CD4-positive, CD25-positive, alpha-beta regulatory T cell (primary cell): ENCODE measurements around the gene PALD1. TPM values are rescaled to one million over a fixed set of nuclear protein-coding genes. Genes with fewer than 3 reads are reported as not detected.
A peak's percentile ranks its signal among the peaks of the same experiment; 100 is the strongest.

ENCODE experiments used
- ATAC-seq, 2 donors: fragments of 150-1000 bp; cut with Tn5 transposase; one replicate each; pipeline ENCODE4 v1.10.0; 2021; ENCODE audit warnings: low read depth in 2 of 2, moderate number of reproducible peaks in 2 of 2, moderate library complexity in 1 of 2
- DNase-seq, 3 donors: peaks; one replicate each; pipeline versions ENCODE4 v3.0.0 to v3.0.0-alpha.2; 2012 to 2022; ENCODE audit warnings: mixed read lengths in 1 of 3
- H3K27ac ChIP-seq: one replicate; pipeline ENCODE4 v1.7.0; 2013; ENCODE audit warnings: mild to moderate bottlenecking, low read length; ENCODE audit not compliant: insufficient read depth, poor library complexity, severe bottlenecking
- H3K27me3 ChIP-seq: one replicate; pipeline ENCODE4 v1.7.0; 2013; ENCODE audit warnings: low read length; ENCODE audit not compliant: control insufficient read depth, insufficient read depth
- H3K36me3 ChIP-seq: one replicate; pipeline ENCODE4 v1.7.0; 2013; ENCODE audit warnings: mild to moderate bottlenecking, low read length, moderate library complexity; ENCODE audit not compliant: control insufficient read depth, insufficient read depth
- H3K4me1 ChIP-seq: 2 replicates; pipeline ENCODE4 v1.7.0; 2013; ENCODE audit warnings: mild to moderate bottlenecking, low read length; ENCODE audit not compliant: insufficient read depth, control insufficient read depth, poor library complexity, severe bottlenecking
- H3K4me3 ChIP-seq: one replicate; pipeline ENCODE4 v1.7.0; 2013; ENCODE audit warnings: low read depth, mild to moderate bottlenecking, low read length, moderate library complexity
- H3K9me3 ChIP-seq, 2 experiments: 1 replicate in 1 of 2; 2 replicates in 1 of 2; pipeline ENCODE4 v1.7.0; 2013; ENCODE audit warnings: low read length in 2 of 2, mild to moderate bottlenecking in 1 of 2, moderate library complexity in 1 of 2; ENCODE audit not compliant: control insufficient read depth in 2 of 2
- H3K27ac Mint-ChIP-seq, 3 donors: one replicate each; pipeline ENCODE4 v1.8.0; 2020 to 2022; ENCODE audit warnings: mild to moderate bottlenecking in 3 of 3, mixed read lengths in 3 of 3, moderate library complexity in 2 of 3
- H3K27me3 Mint-ChIP-seq: one replicate; pipeline ENCODE4 v1.8.0; 2022; ENCODE audit warnings: mild to moderate bottlenecking, mixed read lengths
- H3K36me3 Mint-ChIP-seq: one replicate; pipeline ENCODE4 v1.8.0; 2020; ENCODE audit warnings: mixed read lengths
- H3K4me1 Mint-ChIP-seq, 4 donors: one replicate each; pipeline ENCODE4 v1.8.0; 2020 to 2022; ENCODE audit warnings: mixed read lengths in 4 of 4, mild to moderate bottlenecking in 1 of 4
- H3K4me3 Mint-ChIP-seq, 4 donors: one replicate each; pipeline ENCODE4 v1.8.0; 2020 to 2022; ENCODE audit warnings: mild to moderate bottlenecking in 4 of 4, mixed read lengths in 4 of 4, moderate library complexity in 3 of 4
- H3K9me3 Mint-ChIP-seq, 7 donors: one replicate each; pipeline ENCODE4 v1.8.0; 2020 to 2022; ENCODE audit warnings: mixed read lengths in 7 of 7, mild to moderate bottlenecking in 3 of 7, moderate library complexity in 2 of 7
- polyA plus RNA-seq, 4 donors: library from polyadenylated mRNA; unstranded; fragments of 300-500 nt; fragmentation: Illumina TruSeq; gene quantifications; one replicate each; pipeline ENCODE4 v1.2.3, GENCODE V29; 2021
- total RNA-seq: library from RNA; stranded (reverse); gene quantifications from one replicate; pipeline ENCODE4 v1.2.3, GENCODE V29; 2022

PALD1 gene
- total and polyA plus RNA-seq, 5 donors from 2014 or later = not detected

DNA sequence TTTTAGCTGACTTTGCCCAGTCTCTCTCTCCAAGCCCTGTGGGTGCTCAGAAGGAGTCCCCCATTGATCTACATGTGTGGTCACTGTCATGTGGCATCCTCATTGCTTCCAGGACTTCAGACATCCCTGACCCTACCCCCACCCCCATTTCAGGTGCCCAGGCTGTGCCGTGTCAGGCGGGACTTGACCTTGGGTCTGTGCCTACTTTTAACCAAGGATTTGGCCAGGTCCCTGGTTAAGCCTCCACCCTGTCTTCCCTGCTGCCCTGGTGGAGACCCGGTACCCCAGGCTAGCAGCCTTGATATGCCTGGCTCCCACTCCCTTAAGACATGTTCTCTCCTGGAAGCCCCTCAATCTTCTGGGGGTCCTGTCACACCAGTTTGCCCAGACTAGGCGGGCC is 92.7 kb downstream of the PALD1 start:
- H3K27me3 Mint-ChIP-seq = no peaks in the 10 kb centered on the region
- H3K4me1 Mint-ChIP-seq = peaks cover 0 to 10% (median 5%) of the 10 kb centered on the region in 4 donors
- H3K36me3 ChIP-seq = no peaks in the 10 kb centered on the region
- H3K27ac ChIP-seq = no peak overlapping the region
- no peaks in the 10 kb centered on the region for H3K9me3 Mint-ChIP-seq
- peaks cover 4% of the 10 kb centered on the region for H3K4me1 ChIP-seq
- H3K4me3 ChIP-seq = no peak overlapping the region
- H3K9me3 ChIP-seq = no peaks in the 10 kb centered on the region
- no peaks in the 10 kb centered on the region for H3K27me3 ChIP-seq
- DNase-seq (no peak), ATAC-seq (no peak)
- H3K27ac Mint-ChIP-seq = peak overlapping the region in 1 of 3 donors; percentile 38
- peak overlapping the region in 1 of 4 donors; percentile 80 for H3K4me3 Mint-ChIP-seq
- no peaks in the 10 kb centered on the region for H3K36me3 Mint-ChIP-seq

DNA sequence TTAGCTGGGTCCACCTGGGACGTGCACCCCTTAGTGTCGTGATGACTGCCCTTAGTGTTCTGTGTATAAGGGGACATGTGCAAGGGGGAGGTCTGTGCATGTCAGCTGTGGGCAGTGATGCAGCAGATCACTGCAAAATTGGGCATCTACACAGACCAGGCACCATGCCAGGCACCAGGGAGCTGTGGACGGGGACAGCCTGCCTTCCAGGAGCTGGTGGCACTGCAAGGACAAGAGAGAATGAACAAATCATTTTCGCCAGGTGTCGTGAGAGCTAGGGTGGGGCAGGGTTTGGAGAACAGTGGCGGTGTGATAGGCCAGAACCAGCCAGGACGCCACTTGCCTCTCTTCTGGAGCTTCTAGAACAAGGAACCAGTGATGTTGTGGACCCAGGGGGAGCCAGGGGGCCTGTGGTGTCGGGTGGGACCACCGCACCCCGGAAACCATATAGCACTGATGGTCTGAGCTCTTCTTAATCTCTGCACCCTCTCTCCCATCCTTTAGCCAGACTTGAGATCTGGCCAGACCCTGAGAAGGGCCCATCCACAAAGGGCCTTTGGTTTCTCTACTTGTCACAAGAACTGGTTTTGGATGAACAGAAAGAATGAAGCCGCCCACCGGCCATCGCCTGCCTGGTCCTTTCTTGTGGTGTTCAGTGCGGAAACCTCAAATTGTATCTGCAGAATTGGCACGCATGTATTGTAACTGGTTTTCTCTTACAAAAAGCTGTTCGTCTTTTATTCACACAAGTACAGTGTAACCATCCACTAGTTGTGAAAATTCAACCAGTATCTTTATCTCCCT is 93.3 kb downstream of the PALD1 start:
- DNase-seq (no peak), ATAC-seq (no peak)
- Histone ChIP-seq H3K27ac (no peak overlapping the region), H3K9me3 (no peaks in the 10 kb centered on the region), H3K36me3 (no peaks in the 10 kb centered on the region), H3K27me3 (no peaks in the 10 kb centered on the region), H3K4me3 (no peak overlapping the region), H3K4me1 (peaks cover 10% of the 10 kb centered on the region)
- Mint-ChIP-seq H3K4me3 (no peak overlapping the region), H3K9me3 (no peaks in the 10 kb centered on the region), H3K36me3 (no peaks in the 10 kb centered on the region), H3K27me3 (no peaks in the 10 kb centered on the region), H3K4me1 (peaks cover 4 to 15% (median 10%) of the 10 kb centered on the region in 4 donors), H3K27ac (peak overlapping the region in 2 of 3 donors; percentile 38 to 72)

- Histone ChIP-seq H3K9me3 (no peaks in the 10 kb centered on the region), H3K4me3 (no peak overlapping the region), H3K27ac (no peak overlapping the region), H3K27me3 (no peaks in the 10 kb centered on the region), H3K4me1 (peaks cover 31% of the 10 kb centered on the region), H3K36me3 (no peaks in the 10 kb centered on the region)
- peaks cover 14 to 36% (median 30%) of the 10 kb centered on the region in 4 donors for H3K4me1 Mint-ChIP-seq
- DNase-seq (no peak), ATAC-seq (no peak)
- no peaks in the 10 kb centered on the region for H3K27me3 Mint-ChIP-seq
- no peak overlapping the region for H3K4me3 Mint-ChIP-seq
- H3K27ac Mint-ChIP-seq = peak overlapping the region in 2 of 3 donors; percentile 57 to 93
- no peaks in the 10 kb centered on the region for H3K36me3 Mint-ChIP-seq
- H3K9me3 Mint-ChIP-seq = no peaks in the 10 kb centered on the region
These were observed 95.3 kb downstream of the PALD1 start for GRCh38 chr10:70573599-70574506.

- Histone ChIP-seq H3K4me3 (no peak overlapping the region), H3K36me3 (no peaks in the 10 kb centered on the region), H3K27ac (peak overlapping the region; percentile 17), H3K27me3 (no peaks in the 10 kb centered on the region), H3K4me1 (peaks cover 46% of the 10 kb centered on the region), H3K9me3 (no peaks in the 10 kb centered on the region)
- Mint-ChIP-seq H3K27ac (peak overlapping the region; percentile 69 to 89 (median 88)), H3K4me1 (peaks cover 17 to 49% (median 39%) of the 10 kb centered on the region in 4 donors), H3K27me3 (no peaks in the 10 kb centered on the region), H3K36me3 (no peaks in the 10 kb centered on the region), H3K4me3 (peak overlapping the region in 2 of 4 donors; percentile 2 to 8), H3K9me3 (no peaks in the 10 kb centered on the region)
- DNase-seq (no peak), ATAC-seq (no peak)
These were observed 96.9 kb downstream of the PALD1 start for GRCh38 chr10:70575486-70575873.

DNA sequence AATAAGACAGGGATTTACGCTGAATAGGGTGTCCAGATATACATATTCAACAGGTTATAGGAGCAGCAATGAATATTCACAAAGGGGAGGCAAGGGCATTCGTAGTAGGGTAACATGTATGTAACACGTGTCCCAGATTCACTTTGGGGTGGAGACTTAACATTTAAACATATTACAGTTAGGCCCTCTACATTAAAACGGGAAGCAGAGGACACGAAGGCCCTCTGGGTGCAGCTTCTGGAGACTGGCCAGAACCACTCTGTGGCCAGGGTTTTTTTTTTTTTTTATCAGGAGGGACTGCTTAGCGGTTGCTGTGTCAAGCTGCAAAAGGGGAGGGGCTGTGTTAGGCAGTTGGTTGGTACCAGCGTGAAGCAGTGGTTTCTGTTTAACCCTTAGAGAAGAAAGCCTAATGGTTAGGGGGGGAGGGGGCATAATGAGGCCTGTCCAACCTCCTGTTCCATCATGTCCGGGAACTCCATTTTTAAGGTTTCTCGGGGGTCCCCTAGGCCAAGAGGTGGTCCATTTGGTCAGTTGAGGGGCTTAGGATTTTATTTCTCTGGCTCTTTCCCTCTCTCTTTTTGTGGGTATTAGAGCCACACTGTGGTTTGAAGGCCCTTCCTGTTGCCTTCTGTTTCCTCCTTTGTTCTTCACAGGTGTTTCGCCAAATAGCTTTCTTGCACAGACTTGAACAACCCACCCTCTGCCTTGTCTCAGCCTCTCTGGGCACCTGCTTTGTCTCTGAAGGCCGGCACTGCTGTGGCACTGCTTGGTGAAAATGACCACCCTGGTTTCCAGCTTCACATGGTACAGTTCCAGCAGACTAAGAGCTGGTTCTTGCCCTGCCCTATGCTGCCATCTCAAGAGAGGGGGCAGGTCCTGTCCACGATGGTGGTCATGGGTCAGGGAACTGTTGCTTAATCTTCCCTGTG is 97.6 kb downstream of the PALD1 start:
- H3K36me3 Mint-ChIP-seq = no peaks in the 10 kb centered on the region
- ATAC-seq (peak; percentile 17 to 21), DNase-seq (peak in 1 of 3 donors; percentile 58)
- H3K4me3 ChIP-seq = peak overlapping the region; percentile 35
- no peaks in the 10 kb centered on the region for H3K27me3 Mint-ChIP-seq
- H3K9me3 Mint-ChIP-seq = no peaks in the 10 kb centered on the region
- no peaks in the 10 kb centered on the region for H3K27me3 ChIP-seq
- H3K4me1 ChIP-seq = peaks cover 46% of the 10 kb centered on the region
- H3K27ac Mint-ChIP-seq = peak overlapping the region; percentile 83 to 89 (median 88)
- no peaks in the 10 kb centered on the region for H3K36me3 ChIP-seq
- H3K4me3 Mint-ChIP-seq = peak overlapping the region in 2 of 4 donors; percentile 2 to 65
- peaks cover 17 to 51% (median 39%) of the 10 kb centered on the region in 4 donors for H3K4me1 Mint-ChIP-seq
- H3K27ac ChIP-seq = peak overlapping the region; percentile 24
- H3K9me3 ChIP-seq = no peaks in the 10 kb centered on the region

GRCh38 chr10:70576803-70577517 is 98.4 kb downstream of the PALD1 start:
- ATAC-seq (no peak), DNase-seq (no peak)
- H3K36me3 ChIP-seq = no peaks in the 10 kb centered on the region
- Mint-ChIP-seq H3K4me1 (peaks cover 17 to 52% (median 39%) of the 10 kb centered on the region in 4 donors), H3K27ac (peak overlapping the region; percentile 87 to 99 (median 89)), H3K27me3 (no peaks in the 10 kb centered on the region), H3K36me3 (no peaks in the 10 kb centered on the region), H3K9me3 (no peaks in the 10 kb centered on the region), H3K4me3 (peak overlapping the region in 2 of 4 donors; percentile 37 to 65)
- peak overlapping the region; percentile 35 for H3K4me3 ChIP-seq
- H3K27ac ChIP-seq = peak overlapping the region; percentile 24
- peaks cover 46% of the 10 kb centered on the region for H3K4me1 ChIP-seq
- H3K27me3 ChIP-seq = no peaks in the 10 kb centered on the region
- no peaks in the 10 kb centered on the region for H3K9me3 ChIP-seq
